Effector memory CD8-positive, alpha-beta T cell (primary cell): ENCODE data around the gene CSE1L.
"Not testable (repeated sequence)": the region's sequence is repeated elsewhere in the genome, so short reads cannot be mapped to it uniquely, and the experiment has no call there.

Experiments used
- ATAC-seq: fragments of 150-1000 bp; cut with Tn5 transposase; replicated peaks from 2 replicates; pipeline ENCODE4 v1.10.0; 2021; ENCODE audit warnings: mild to moderate bottlenecking, moderate library complexity
- DNase-seq, 3 experiments: peaks; one replicate each; pipeline ENCODE4 v3.0.0; 2021
- H3K27ac Mint-ChIP-seq, 2 donors: one replicate each; pipeline ENCODE4 v1.8.0; 2022; ENCODE audit warnings: mild to moderate bottlenecking in 2 of 2, mixed read lengths in 2 of 2, moderate library complexity in 2 of 2
- H3K27me3 Mint-ChIP-seq, 2 donors: one replicate each; pipeline ENCODE4 v1.8.0; 2022; ENCODE audit warnings: mixed read lengths in 2 of 2
- H3K36me3 Mint-ChIP-seq: one replicate; pipeline ENCODE4 v1.8.0; 2022; ENCODE audit warnings: mild to moderate bottlenecking, moderate library complexity, mixed read lengths; ENCODE audit not compliant: insufficient read depth
- H3K4me1 Mint-ChIP-seq, 2 donors: one replicate each; pipeline ENCODE4 v1.8.0; 2022; ENCODE audit warnings: low read depth in 2 of 2, mixed read lengths in 2 of 2
- H3K4me3 Mint-ChIP-seq, 2 donors: one replicate each; pipeline ENCODE4 v1.8.0; 2022; ENCODE audit warnings: mild to moderate bottlenecking in 2 of 2, mixed read lengths in 2 of 2, moderate library complexity in 2 of 2
- H3K9me3 Mint-ChIP-seq, 2 donors: one replicate each; pipeline ENCODE4 v1.8.0; 2022; ENCODE audit warnings: mixed read lengths in 2 of 2

Gene CSE1L

GRCh38 chr20:49037962-49038387, 8.1 kb upstream of the CSE1L start:
- Mint-ChIP-seq H3K4me3 (peak overlapping the region in 1 of 2 donors; percentile 27), H3K36me3 (peaks cover 14% of the 10 kb centered on the region), H3K27ac (peak overlapping the region; percentile 49 to 78), H3K27me3 (no peaks in the 10 kb centered on the region), H3K4me1 (peaks cover 8 to 12% of the 10 kb centered on the region in 2 donors), H3K9me3 (no peaks in the 10 kb centered on the region)
- DNase-seq (peak in 1 of 3 experiments; percentile 3), ATAC-seq (peak; percentile 59)

- DNase-seq (no peak), ATAC-seq (no peak)
- Mint-ChIP-seq H3K36me3 (no peaks in the 10 kb centered on the region), H3K27ac (peak overlapping the region in 1 of 2 donors; percentile 56), H3K9me3 (no peaks in the 10 kb centered on the region), H3K4me1 (peaks cover 8 to 12% of the 10 kb centered on the region in 2 donors), H3K27me3 (no peaks in the 10 kb centered on the region), H3K4me3 (no peak overlapping the region)
Observed at GRCh38 chr20:49039854-49040253, 6.3 kb upstream of the CSE1L start.

- Mint-ChIP-seq H3K4me1 (peaks cover 23 to 24% of the 10 kb centered on the region in 2 donors), H3K36me3 (peaks cover 29% of the 10 kb centered on the region), H3K27ac (no peak overlapping the region), H3K27me3 (no peaks in the 10 kb centered on the region), H3K9me3 (no peaks in the 10 kb centered on the region), H3K4me3 (no peak overlapping the region)
- no peak for ATAC-seq
- DNase-seq, result no peak
Observed at GRCh38 chr20:49043000-49043399, 3.1 kb upstream of the CSE1L start.

- no peaks in the 10 kb centered on the region for H3K9me3 Mint-ChIP-seq
- peak overlapping the region; percentile 99 to 100 for H3K4me3 Mint-ChIP-seq
- H3K27me3 Mint-ChIP-seq, result no peaks in the 10 kb centered on the region
- DNase-seq (peak in 2 of 3 experiments; percentile 4 to 5), ATAC-seq (no peak)
- H3K27ac Mint-ChIP-seq, result peak overlapping the region; percentile 97 to 99
- peaks cover 41% of the 10 kb centered on the region for H3K36me3 Mint-ChIP-seq
- H3K4me1 Mint-ChIP-seq, result peaks cover 20 to 25% of the 10 kb centered on the region in 2 donors
Observed at GRCh38 chr20:49045440-49046086, 549 bp upstream of the CSE1L start.

GRCh38 chr20:49052334-49052733, 6.2 kb downstream of the CSE1L start:
- Mint-ChIP-seq H3K27me3 (no peaks in the 10 kb centered on the region), H3K27ac (peak overlapping the region in 1 of 2 donors; percentile 23), H3K36me3 (peaks cover 21% of the 10 kb centered on the region), H3K4me1 (peaks cover 20 to 44% of the 10 kb centered on the region in 2 donors), H3K9me3 (no peaks in the 10 kb centered on the region), H3K4me3 (peak overlapping the region in 1 of 2 donors; percentile 20)
- DNase-seq (no peak), ATAC-seq (no peak)

- Mint-ChIP-seq H3K9me3 (no peaks in the 10 kb centered on the region), H3K4me3 (peak overlapping the region in 1 of 2 donors; percentile 14), H3K4me1 (peaks cover 10 to 30% of the 10 kb centered on the region in 2 donors), H3K36me3 (peaks cover 16% of the 10 kb centered on the region), H3K27me3 (no peaks in the 10 kb centered on the region), H3K27ac (peak overlapping the region in 1 of 2 donors; percentile 21)
- DNase-seq (no peak), ATAC-seq (no peak)
Observed at GRCh38 chr20:49054056-49054643, 8.0 kb downstream of the CSE1L start.

GRCh38 chr20:49063279-49063678, 17.2 kb downstream of the CSE1L start:
- H3K9me3 Mint-ChIP-seq, result no peaks in the 10 kb centered on the region
- peaks cover 66% of the 10 kb centered on the region for H3K36me3 Mint-ChIP-seq
- no peak overlapping the region for H3K27ac Mint-ChIP-seq
- DNase-seq (no peak), ATAC-seq (no peak)
- H3K4me1 Mint-ChIP-seq, result no peaks in the 10 kb centered on the region
- no peaks in the 10 kb centered on the region for H3K27me3 Mint-ChIP-seq
- no peak overlapping the region for H3K4me3 Mint-ChIP-seq

GRCh38 chr20:49074521-49074920, 28.4 kb downstream of the CSE1L start:
- Mint-ChIP-seq H3K27me3 (no peaks in the 10 kb centered on the region), H3K27ac (peak overlapping the region; percentile 20 to 32), H3K4me1 (peaks cover 0 to 2% of the 10 kb centered on the region in 2 donors), H3K36me3 (peaks cover 99% of the 10 kb centered on the region), H3K4me3 (no peak overlapping the region), H3K9me3 (no peaks in the 10 kb centered on the region)
- DNase-seq (no peak), ATAC-seq (no peak)

- Mint-ChIP-seq H3K36me3 (peaks cover 100% of the 10 kb centered on the region), H3K4me1 (peaks cover 0 to 2% of the 10 kb centered on the region in 2 donors)
- no peak for ATAC-seq
Observed at GRCh38 chr20:49078310-49078709, 32.2 kb downstream of the CSE1L start.

GRCh38 chr20:49082295-49082694, 36.2 kb downstream of the CSE1L start:
- H3K36me3 Mint-ChIP-seq, result peaks cover 98% of the 10 kb centered on the region
- not testable (repeated sequence) for H3K27ac Mint-ChIP-seq, H3K4me3 Mint-ChIP-seq, H3K27me3 Mint-ChIP-seq, DNase-seq, ATAC-seq, H3K9me3 Mint-ChIP-seq, H3K4me1 Mint-ChIP-seq

More at GRCh38 chr20:49078310-49078709, 32.2 kb downstream of the CSE1L start:
- Mint-ChIP-seq H3K4me3 (no peak overlapping the region), H3K9me3 (no peaks in the 10 kb centered on the region), H3K27ac (no peak overlapping the region), H3K27me3 (no peaks in the 10 kb centered on the region)
- no peak for DNase-seq

- ATAC-seq (no peak), DNase-seq (no peak)
- Mint-ChIP-seq H3K36me3 (peaks cover 92% of the 10 kb centered on the region), H3K27me3 (no peaks in the 10 kb centered on the region), H3K27ac (peak overlapping the region; percentile 8 to 51), H3K9me3 (no peaks in the 10 kb centered on the region), H3K4me3 (no peak overlapping the region), H3K4me1 (no peaks in the 10 kb centered on the region)
Observed at GRCh38 chr20:49091104-49091503, 45.0 kb downstream of the CSE1L start.

- H3K36me3 Mint-ChIP-seq, result peaks cover 91% of the 10 kb centered on the region
- DNase-seq (no peak), ATAC-seq (no peak)
- H3K4me1 Mint-ChIP-seq, result no peaks in the 10 kb centered on the region
- H3K4me3 Mint-ChIP-seq, result no peak overlapping the region
- no peaks in the 10 kb centered on the region for H3K9me3 Mint-ChIP-seq
- H3K27ac Mint-ChIP-seq, result peak overlapping the region in 1 of 2 donors; percentile 51
- H3K27me3 Mint-ChIP-seq, result no peaks in the 10 kb centered on the region
Observed at GRCh38 chr20:49091762-49092161, 45.6 kb downstream of the CSE1L start.

GRCh38 chr20:49096203-49096730, 50.2 kb downstream of the CSE1L start:
- peaks cover 66% of the 10 kb centered on the region for H3K36me3 Mint-ChIP-seq
- peaks cover 2 to 10% of the 10 kb centered on the region in 2 donors for H3K4me1 Mint-ChIP-seq
- DNase-seq, result no peak
- H3K4me3 Mint-ChIP-seq, result no peak overlapping the region
- no peaks in the 10 kb centered on the region for H3K27me3 Mint-ChIP-seq
- no peak overlapping the region for H3K27ac Mint-ChIP-seq
- H3K9me3 Mint-ChIP-seq, result no peaks in the 10 kb centered on the region
- ATAC-seq, result no peak

- ATAC-seq, result no peak
- no peak overlapping the region for H3K27ac Mint-ChIP-seq
- H3K27me3 Mint-ChIP-seq, result no peaks in the 10 kb centered on the region
- no peaks in the 10 kb centered on the region for H3K9me3 Mint-ChIP-seq
- H3K36me3 Mint-ChIP-seq, result peaks cover 57% of the 10 kb centered on the region
- DNase-seq, result no peak
- H3K4me1 Mint-ChIP-seq, result peaks cover 7 to 15% of the 10 kb centered on the region in 2 donors
- H3K4me3 Mint-ChIP-seq, result no peak overlapping the region
Observed at GRCh38 chr20:49097159-49097558, 51.0 kb downstream of the CSE1L start.
